ENCODE data around the gene MARF1. TPM values are rescaled to one million over a fixed set of nuclear protein-coding genes. Genes with fewer than 3 reads are reported as not detected.

The MARF1 gene
- total and polyA plus RNA-seq, 2 of the 8 experiments (the other 6 are each of a cell fraction or from before 2014, with no cell fraction given): 5.6 to 31.4 TPM

GRCh38 chr16:15587152-15587825, 55.7 kb downstream of the MARF1 start:
- no peak overlapping the region for H4K5ac ChIP-seq (ENCODE audit: insufficient read length, low read depth, low read length)
- FAIRE-seq: no peak
- H2AK5ac ChIP-seq (ENCODE audit: low read depth, low read length): no peak overlapping the region
- H3K79me2 ChIP-seq (ENCODE audit: control insufficient read depth in 1 of 2, insufficient read depth in 2 of 2, low read length in 2 of 2): no peaks in the 10 kb centered on the region
- H2BK120ac ChIP-seq (replicated peaks; ENCODE audit: low read depth, low read length): no peak overlapping the region
- ChIA-PET CTCF (ENCODE audit: partially characterized antibody) (interaction anchor here (0.6 kb wide), 1 partner anchor 159 kb away, joined by 3 read pairs; no protein-coding TSS in a partner anchor), POLR2A (ENCODE audit: partially characterized antibody) (interaction anchor here (0.7 kb wide), 1 partner anchor 14 kb away, joined by 3 read pairs; no protein-coding TSS in a partner anchor)
- H4K8ac ChIP-seq (ENCODE audit: extremely low read depth, insufficient read depth, low read length): no peak overlapping the region; the same call in 1 of the 2 replicates
- no peaks in the 10 kb centered on the region for H4K20me1 ChIP-seq (replicated peaks in 1 of 2; ENCODE audit: control insufficient read depth in 1 of 2, insufficient read depth in 2 of 2, low read length in 2 of 2)
- no peak overlapping the region for H3K4ac ChIP-seq (replicated peaks; ENCODE audit: insufficient read length, low read depth, low read length)
- no peaks in the 10 kb centered on the region for H3K27me3 ChIP-seq (replicated peaks in 1 of 4; ENCODE audit: control insufficient read depth in 3 of 4, extremely low read depth in 1 of 4, insufficient read depth in 3 of 4, low read length in 3 of 4)
- H3K18ac ChIP-seq (ENCODE audit: extremely low read depth, low read length): no peak overlapping the region
- no peak for DNase-seq (ENCODE audit: low read depth in 1 of 2, low spot score in 2 of 2)
- TF ChIP-seq BCL11A (IDR thresholded peaks at IDR 0.05; ENCODE audit: low read depth in 2 of 2, low read length in 2 of 2) (no peak), RBBP5 (IDR thresholded peaks at IDR 0.05; ENCODE audit: borderline replicate concordance, low read depth, low read length) (no peak), YY1 (IDR thresholded peaks at IDR 0.05; ENCODE audit: low read depth, low read length) (no peak), CEBPB (IDR thresholded peaks at IDR 0.05; ENCODE audit: low read depth, low read length) (no peak), JUND (IDR thresholded peaks at IDR 0.05; ENCODE audit: low read length) (no peak), RFX5 (IDR thresholded peaks at IDR 0.05; ENCODE audit: borderline replicate concordance, low read depth, low read length) (no peak), ZNF274 (IDR thresholded peaks at IDR 0.05; ENCODE audit: borderline replicate concordance, extremely low read depth, low read length) (no peak), CBX8 (IDR thresholded peaks at IDR 0.05; ENCODE audit: borderline replicate concordance, low read depth, low read length) (no peak), GABPA (IDR thresholded peaks at IDR 0.05; ENCODE audit: borderline replicate concordance, insufficient read depth, low read length) (no peak), SP1 (IDR thresholded peaks at IDR 0.05; ENCODE audit: low read depth, low read length) (no peak)
- H3K56ac ChIP-seq (replicated peaks; ENCODE audit: insufficient read length, low read depth, low read length): no peak overlapping the region
- H3K14ac ChIP-seq (ENCODE audit: insufficient read length): no peak overlapping the region
- H2BK15ac ChIP-seq (ENCODE audit: low read length): no peak overlapping the region
- H3K9me3 ChIP-seq (ENCODE audit: insufficient read depth in 2 of 2, low read depth in 1 of 2, low read length in 1 of 2): peaks cover 7 to 12% of the 10 kb centered on the region in 2 experiments; a peak in 3 of 4 replicates
- no peaks in the 10 kb centered on the region for H3K23me2 ChIP-seq (ENCODE audit: low read depth, low read length)
- H3K23ac ChIP-seq (ENCODE audit: insufficient read length): no peak overlapping the region
- peaks cover 0 to 5% (median 2%) of the 10 kb centered on the region in 4 experiments; a peak in 3 of 8 replicates for H3K36me3 ChIP-seq (ENCODE audit: control insufficient read depth in 2 of 4, insufficient read depth in 4 of 4, low read length in 3 of 4)
- H3K79me1 ChIP-seq (ENCODE audit: low read depth, low read length): no peaks in the 10 kb centered on the region
- no peak overlapping the region for H2BK5ac ChIP-seq (ENCODE audit: low read depth, low read length)
- 92% methylated on average over 16 of the region's 17 CpGs; no CpG with 5 or more reads in 1 of the 2 experiments for WGBS, 2 experiments (ENCODE audit: extremely low coverage in 1 of 2, insufficient coverage in 1 of 2, insufficient read length in 1 of 2, insufficient replicate concordance in 2 of 2, low coverage in 1 of 2, low lambda C conversion rate in 2 of 2, missing lambda C conversion rate in 1 of 2)
- no peak overlapping the region for H3K4me3 ChIP-seq (ENCODE audit: extremely low read depth in 1 of 4, insufficient read depth in 2 of 4, low read depth in 3 of 4, low read length in 4 of 4)
- no peak overlapping the region for H2BK12ac ChIP-seq (ENCODE audit: low read depth, low read length)
- H4K91ac ChIP-seq (replicated peaks; ENCODE audit: insufficient read length, low read length): no peak overlapping the region
- H3K4me1 ChIP-seq (replicated peaks in 1 of 4; ENCODE audit: control insufficient read depth in 3 of 4, insufficient read depth in 4 of 4, low read length in 3 of 4): no peaks in the 10 kb centered on the region
- H3K27ac ChIP-seq (ENCODE audit: low read depth, low read length): no peak overlapping the region; the same call in 1 of the 2 replicates
- H3K4me2 ChIP-seq (ENCODE audit: insufficient read depth in 1 of 2, low read depth in 2 of 2, low read length in 2 of 2): no peak overlapping the region
- no peak overlapping the region for H2BK20ac ChIP-seq (ENCODE audit: low read length)
- H2AFZ ChIP-seq (ENCODE audit: low read length): no peak overlapping the region
- H3K9ac ChIP-seq (replicated peaks in 1 of 4; ENCODE audit: extremely low read depth in 1 of 4, low read depth in 3 of 4, low read length in 3 of 4): no peak overlapping the region

Data from H1 (cell line).